D721Med (cell line): ENCODE data around the gene EFCAB5.

Experiments used
- DNase-seq: peaks from one replicate; pipeline ENCODE4 v3.0.0; 2011; ENCODE audit warnings: low spot score; ENCODE audit not compliant: insufficient read length
- FAIRE-seq: peaks from 2 replicates; lab custom pipeline; 2011; peaks lifted over from hg19 to GRCh38; lab: Jason Lieb, UNC
- CTCF ChIP-seq: IDR thresholded peaks from 2 replicates; pipeline ENCODE4 v1.5.1; 2012; ENCODE audit warnings: mild to moderate bottlenecking, control low read depth; ENCODE audit not compliant: insufficient read depth; ENCODE audit errors: missing control alignments

The EFCAB5 gene

DNA sequence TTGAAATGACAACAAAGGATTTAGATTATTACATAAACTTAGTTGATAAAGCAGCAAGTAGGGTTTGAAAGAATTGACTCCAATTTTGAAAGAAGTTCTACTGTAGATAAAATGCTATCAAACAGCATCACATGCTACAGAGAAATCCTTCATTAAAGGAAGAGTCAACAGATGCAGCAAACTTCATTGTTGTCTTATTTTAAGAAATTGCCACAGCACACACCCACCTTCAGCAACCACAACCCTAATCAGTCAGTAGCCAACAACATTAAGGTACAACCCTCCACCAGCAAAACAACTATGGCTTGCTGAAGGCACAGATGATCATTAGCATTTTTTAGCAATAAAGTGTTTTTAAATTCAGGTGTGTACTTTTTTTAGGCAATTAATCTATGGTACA is 100.1 kb downstream of the EFCAB5 start:
- no peak for DNase-seq
- TF ChIP-seq CTCF: no peak
- no peak for FAIRE-seq

DNA sequence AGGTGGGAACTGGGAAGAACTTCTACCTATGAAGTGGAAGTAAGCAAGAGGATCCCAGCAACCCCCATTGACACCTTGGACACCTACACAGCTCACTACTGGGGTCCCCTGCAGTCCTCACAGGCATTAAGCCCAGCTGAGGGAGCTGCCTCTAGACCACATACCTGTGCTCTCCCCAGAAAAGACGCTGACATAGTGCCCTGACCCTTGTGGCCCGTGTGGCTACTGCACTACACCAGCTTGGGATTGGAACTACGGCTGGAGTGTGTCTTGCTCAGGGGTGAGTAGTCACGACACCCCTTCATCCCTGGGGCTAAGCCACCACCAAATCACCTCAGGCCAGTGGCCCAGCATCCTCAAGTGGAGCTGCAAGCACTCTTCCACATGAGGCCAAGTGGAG is 120.9 kb downstream of the EFCAB5 start:
- no peak for FAIRE-seq
- no peak for TF ChIP-seq CTCF
- DNase-seq: no peak

- DNase-seq (no peak), FAIRE-seq (no peak)
- no peak for TF ChIP-seq CTCF
Observed at GRCh38 chr17:30064738-30065137, 123.3 kb downstream of the EFCAB5 start.

DNA sequence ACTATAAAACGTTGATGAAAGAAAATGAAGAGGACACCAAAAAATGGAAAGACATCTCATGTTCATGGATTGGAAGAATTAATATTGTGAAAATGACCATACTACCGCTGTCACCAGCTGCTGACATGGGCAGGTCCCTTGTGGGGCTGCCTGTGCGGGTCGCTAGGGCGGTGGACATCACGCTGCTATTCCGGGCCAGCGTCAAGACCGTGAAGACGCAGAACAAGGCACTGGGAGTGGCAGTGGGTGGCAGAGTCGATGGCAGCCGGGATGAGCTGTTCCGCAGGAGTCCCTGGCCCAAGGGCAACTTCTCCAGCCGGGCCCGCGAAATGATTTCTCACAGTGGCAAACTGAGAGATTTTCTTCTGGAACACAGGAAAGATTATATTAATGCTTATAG is 127.0 kb downstream of the EFCAB5 start:
- FAIRE-seq: no peak
- TF ChIP-seq CTCF: no peak
- DNase-seq: no peak

GRCh38 chr17:30074254-30074653 is 132.8 kb downstream of the EFCAB5 start:
- no peak for FAIRE-seq
- no peak for TF ChIP-seq CTCF

DNA sequence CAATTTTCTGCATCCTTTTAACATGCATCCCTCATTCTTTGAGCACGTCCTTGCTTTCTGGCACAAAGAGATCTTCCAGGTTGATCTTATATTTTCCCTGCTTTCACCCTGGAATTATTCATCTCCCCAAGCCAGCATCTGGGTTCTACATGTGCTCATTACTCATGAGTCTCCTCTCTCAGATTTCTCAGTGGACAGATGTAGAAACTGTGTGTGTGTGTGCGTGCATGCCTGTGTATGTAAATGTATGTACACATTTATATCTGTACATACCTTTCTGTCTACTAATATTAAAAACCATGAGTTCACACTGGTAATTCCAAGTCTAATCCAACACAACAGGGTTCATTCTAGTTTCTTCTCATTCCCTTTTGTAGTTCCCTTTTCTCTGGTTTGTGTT is 133.3 kb downstream of the EFCAB5 start:
- TF ChIP-seq CTCF: no peak
- FAIRE-seq (no peak), DNase-seq (no peak)

More at GRCh38 chr17:30074254-30074653, 132.8 kb downstream of the EFCAB5 start:
- no peak for DNase-seq

DNA sequence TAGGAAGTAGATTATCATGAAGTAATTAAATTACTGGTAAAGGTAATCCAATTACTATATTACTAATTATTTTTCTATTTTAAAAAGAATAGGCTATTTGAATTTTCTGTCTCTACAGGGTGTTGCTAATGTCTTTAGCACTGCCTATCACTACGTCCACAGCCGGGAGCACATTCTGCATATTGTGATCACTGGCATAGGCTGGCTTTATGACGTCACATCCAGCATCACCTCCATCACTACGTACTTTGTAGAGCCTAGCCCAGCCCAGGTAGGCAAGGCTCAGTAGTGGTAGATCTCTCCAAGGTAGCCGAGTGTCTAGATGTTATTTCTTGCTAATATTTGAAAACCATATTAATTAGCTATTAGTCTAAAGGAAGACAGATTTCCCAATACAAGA is 141.3 kb downstream of the EFCAB5 start:
- TF ChIP-seq CTCF: no peak
- no peak for DNase-seq
- no peak for FAIRE-seq
